HG02571 (cell line): ENCODE data around the gene PCCA.
"Not testable (repeated sequence)": the region's sequence is repeated elsewhere in the genome, so short reads cannot be mapped to it uniquely, and the experiment has no call there.

Experiments
- ATAC-seq: cut with Tn5 transposase; IDR thresholded peaks from one replicate; pipeline ENCODE4 v1.9.1; 2021; ENCODE audit warnings: mild to moderate bottlenecking, moderate library complexity; ENCODE audit not compliant: unreplicated experiment

Gene PCCA

DNA sequence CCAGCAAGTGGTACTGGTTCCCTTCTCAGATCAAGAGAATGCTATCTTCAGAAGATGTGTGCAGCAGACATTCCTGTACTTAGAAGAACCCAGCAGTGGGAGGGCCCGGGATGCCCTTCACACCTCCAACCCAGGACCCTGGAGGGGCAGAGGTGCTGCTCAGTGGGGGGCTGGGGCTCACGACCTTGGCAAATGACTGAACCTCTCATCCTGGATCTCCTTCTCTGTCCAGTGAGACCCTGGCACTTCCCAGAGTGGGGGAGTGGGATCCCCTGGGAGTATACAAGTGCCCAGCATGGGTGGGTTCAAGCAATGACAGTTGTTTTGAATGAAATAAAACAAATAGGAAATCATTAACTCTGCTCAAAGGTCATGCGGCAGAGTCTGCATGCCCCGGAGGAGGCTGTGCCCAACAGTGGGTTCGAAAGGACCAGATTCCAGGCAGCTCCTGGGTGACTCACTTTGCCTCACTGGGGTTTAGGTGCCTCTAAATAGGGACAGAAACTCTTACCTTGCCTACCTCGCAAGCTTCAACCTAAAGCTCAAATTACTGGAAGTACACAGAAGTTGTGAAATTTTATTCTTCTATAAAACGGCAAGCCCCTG lies 472.8 kb downstream of the PCCA start:
- ATAC-seq = no peak

DNA sequence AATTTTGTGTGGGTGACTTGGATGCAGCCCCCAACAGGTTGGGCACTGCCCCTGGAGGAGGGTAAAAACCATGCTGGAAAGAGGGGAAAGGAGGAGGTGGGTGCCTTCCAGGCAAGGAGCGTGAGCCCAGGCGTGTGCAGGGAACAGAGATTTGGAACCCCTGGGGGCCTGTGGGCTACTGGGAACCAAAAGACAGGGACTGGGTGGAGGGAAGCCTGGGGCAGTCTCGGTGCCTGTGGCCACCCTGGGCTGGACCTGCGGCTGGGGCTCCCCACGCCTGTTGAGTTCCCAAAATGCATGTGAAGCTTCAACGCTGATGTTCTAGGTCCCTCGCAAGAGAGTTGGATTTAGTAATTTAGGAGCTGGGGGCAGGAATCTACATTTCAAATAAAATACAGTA lies 474.9 kb downstream of the PCCA start:
- no peak for ATAC-seq

DNA sequence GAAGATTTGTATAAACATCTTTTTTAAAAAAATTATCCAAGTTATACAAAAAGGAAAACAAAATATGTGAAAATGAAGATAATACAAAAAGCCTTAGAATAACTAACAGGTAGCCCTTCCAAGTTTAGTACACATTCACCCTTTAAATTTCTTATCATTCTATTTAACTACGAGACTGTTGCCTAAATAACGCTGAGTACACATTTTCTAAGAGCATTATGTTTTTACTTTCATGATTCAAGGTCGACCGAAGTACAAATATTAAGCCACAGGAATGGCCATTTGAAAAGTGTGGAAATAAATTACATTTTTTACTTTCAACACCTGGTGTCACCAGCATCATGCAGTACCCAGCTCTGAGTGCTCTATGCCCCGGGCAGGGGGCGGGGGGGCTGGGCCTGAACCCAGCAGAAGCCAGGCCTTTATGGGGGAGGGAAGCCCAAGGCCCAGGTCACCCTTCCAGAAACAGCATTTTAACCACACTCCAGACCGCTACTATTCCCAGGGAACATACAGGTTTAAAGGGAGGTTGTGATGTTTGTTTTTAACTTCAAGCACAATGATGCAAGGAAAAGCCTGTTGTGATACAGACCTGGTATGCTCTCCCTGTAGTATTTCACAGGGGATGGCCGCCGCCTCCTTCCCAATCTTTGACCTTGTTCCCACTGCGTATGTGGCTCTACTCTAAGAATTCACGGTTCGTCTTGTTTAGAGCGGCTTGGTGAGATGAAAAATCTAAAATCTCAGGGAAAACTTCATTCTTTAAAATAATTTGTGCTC lies 475.7 kb downstream of the PCCA start:
- ATAC-seq = no peak

DNA sequence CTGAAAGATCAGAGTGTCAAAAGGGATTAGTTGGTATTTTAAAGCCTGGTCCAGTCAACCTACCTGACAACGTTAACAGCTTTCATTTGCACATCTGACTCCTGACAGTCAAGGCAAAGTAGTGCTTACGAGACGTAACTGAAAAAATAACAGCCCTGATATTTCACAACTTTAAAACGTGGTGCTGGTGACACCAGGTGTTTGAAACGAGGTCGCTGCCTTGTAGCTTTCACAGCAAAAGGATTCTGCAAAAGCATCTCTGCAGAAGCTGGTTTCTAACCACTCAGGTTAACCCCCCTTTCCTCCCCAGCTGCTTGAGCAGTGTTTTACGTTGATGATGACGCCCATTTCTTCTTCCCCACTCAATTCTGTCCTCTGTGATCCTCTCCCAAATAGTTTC lies 476.4 kb downstream of the PCCA start:
- ATAC-seq = no peak

DNA sequence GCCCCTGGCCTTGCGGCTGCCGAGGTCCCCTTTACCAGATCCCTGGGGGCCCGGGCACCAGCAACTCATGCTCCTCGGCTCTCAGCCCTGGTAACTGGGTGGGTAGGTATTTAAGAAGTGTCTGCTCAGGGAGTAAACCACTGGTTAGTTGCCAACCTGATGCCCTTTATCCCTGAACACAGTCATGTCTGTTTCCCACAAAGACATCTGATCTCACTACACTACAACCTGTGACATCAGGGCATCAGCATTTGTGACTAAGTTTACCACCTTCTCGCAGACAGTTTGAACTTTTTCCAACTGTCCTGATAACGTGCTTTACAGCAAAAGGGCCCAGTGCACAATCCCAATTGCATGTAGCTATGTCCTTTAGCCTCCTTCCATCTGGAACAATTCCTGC lies 477.6 kb downstream of the PCCA start:
- no peak for ATAC-seq

DNA sequence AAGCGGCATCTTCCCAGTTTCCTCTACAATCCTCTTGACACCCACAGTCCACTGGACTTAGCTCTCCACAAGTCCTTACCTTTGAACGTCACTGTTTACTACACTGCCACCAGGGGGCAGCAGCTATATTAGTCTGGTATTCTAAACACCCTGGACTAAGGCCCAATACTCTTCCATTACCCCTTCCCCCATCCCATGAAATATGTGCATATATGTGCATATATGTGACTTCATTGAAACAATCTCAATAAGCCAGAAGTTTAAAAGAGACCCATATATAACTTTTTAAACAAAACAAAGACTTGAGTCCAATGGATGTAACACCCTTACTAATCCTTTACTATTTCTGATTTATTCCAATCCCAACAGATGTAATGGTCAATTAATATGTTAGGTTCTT lies 484.2 kb downstream of the PCCA start:
- ATAC-seq = peak; percentile 89

DNA sequence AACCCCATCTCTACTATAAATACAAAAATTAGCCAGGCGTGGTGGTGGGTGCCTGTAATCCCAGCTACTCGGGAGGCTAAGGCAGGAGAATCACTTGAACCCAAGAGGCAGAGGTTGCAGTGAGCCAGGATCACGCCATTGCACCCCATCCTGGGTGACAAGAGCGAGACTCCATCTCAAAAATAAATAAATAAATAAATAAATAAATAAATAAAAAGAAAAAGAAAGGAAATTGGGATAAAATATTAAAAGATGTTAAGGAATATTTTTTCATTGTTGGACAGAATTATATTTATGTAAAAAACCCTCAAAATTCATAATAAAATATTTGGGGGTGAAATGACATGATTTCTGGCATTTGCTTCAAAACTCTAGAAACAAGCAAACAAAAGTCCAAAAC lies 488.3 kb downstream of the PCCA start:
- not testable (repeated sequence) for ATAC-seq
